SK-N-SH (cell line): ENCODE results near the gene EDARADD. TPM values are rescaled to one million over a fixed set of nuclear protein-coding genes. Genes with fewer than 3 reads are reported as not detected.

Experiments used
- CTCF ChIA-PET: fragments of 300-600, 350-600 bp; formaldehyde crosslinking; extraction: SDS; loops from one replicate; lab custom pipeline; 2021; lab: Yijun Ruan, JAX
- POLR2A ChIA-PET: fragments of 350-600 bp; sonication (Branson Sonifier 250); formaldehyde crosslinking; extraction: SDS; loops from one replicate; lab custom pipeline; 2020; ENCODE audit warnings: antibody characterized with exemption, inconsistent platforms; lab: Yijun Ruan, JAX
- DNase-seq: peaks from one replicate; pipeline ENCODE4 v3.0.0; 2012
- H2AFZ ChIP-seq: fragments of 200-600 bp; sonication (generic); 2 replicates; pipeline ENCODE4 v1.8.1; 2016; ENCODE audit warnings: antibody characterized with exemption, mild to moderate bottlenecking, low read depth
- H3F3A ChIP-seq: fragments of 200-600 bp; sonication (generic); replicated peaks from 2 replicates; pipeline ENCODE3; 2016; ENCODE audit warnings: antibody characterized with exemption, mild to moderate bottlenecking; ENCODE audit not compliant: insufficient read depth
- H3K27ac ChIP-seq, 2 experiments: fragments of 200-500 bp in 1 of 2; fragments of 200-600 bp in 1 of 2; sonication (Bioruptor generic) in 1 of 2; sonication (generic), shearing (Covaris generic) in 1 of 2; 2 replicates each; pipeline versions ENCODE4 v1.5.1 to v1.6.1; 2014 to 2016; ENCODE audit warnings: low read depth in 2 of 2, inconsistent platforms in 1 of 2, low read length in 1 of 2, mild to moderate bottlenecking in 1 of 2, mixed read lengths in 1 of 2
- H3K27me3 ChIP-seq: fragments of 200-600 bp; sonication (generic), shearing (Covaris generic); 2 replicates; pipeline ENCODE4 v1.6.1; 2016; ENCODE audit warnings: mixed run types; ENCODE audit not compliant: insufficient read depth
- H3K36me3 ChIP-seq, 2 experiments: fragments of 200-500 bp in 1 of 2; fragments of 200-600 bp in 1 of 2; sonication (Bioruptor generic) in 1 of 2; sonication (generic) in 1 of 2; replicated peaks in 1 of 2; 2 replicates each; pipeline versions ENCODE3 to v1.5.1; 2014 to 2016; ENCODE audit warnings: low read length in 1 of 2, mild to moderate bottlenecking in 1 of 2; ENCODE audit not compliant: insufficient read depth in 2 of 2, control insufficient read depth in 1 of 2
- H3K4me1 ChIP-seq, 2 experiments: fragments of 200-500 bp in 1 of 2; fragments of 200-600 bp in 1 of 2; sonication (Bioruptor generic) in 1 of 2; sonication (generic), shearing (Covaris generic) in 1 of 2; 2 replicates each; pipeline versions ENCODE4 v1.5.1 to v1.6.1; 2014 to 2016; ENCODE audit warnings: low read depth in 1 of 2, low read length in 1 of 2, mixed run types in 1 of 2; ENCODE audit not compliant: insufficient read depth in 2 of 2, control insufficient read depth in 1 of 2
- H3K4me2 ChIP-seq: fragments of 200-600 bp; sonication (generic), shearing (Covaris generic); 2 replicates; pipeline ENCODE4 v1.6.1; 2017; ENCODE audit warnings: mixed run types
- H3K4me3 ChIP-seq, 2 experiments: fragments of 200-500 bp in 1 of 2; fragments of 200-600 bp in 1 of 2; sonication (Bioruptor generic) in 1 of 2; sonication (generic), shearing (Covaris generic) in 1 of 2; 2 replicates each; pipeline versions ENCODE4 v1.5.1 to v1.8.1; 2014 to 2016; ENCODE audit warnings: low read depth in 2 of 2, inconsistent platforms in 1 of 2, low read length in 1 of 2, mild to moderate bottlenecking in 1 of 2, mixed read lengths in 1 of 2, moderate library complexity in 1 of 2
- H3K79me2 ChIP-seq: fragments of 200-600 bp; sonication (generic); 2 replicates; pipeline ENCODE4 v1.8.1; 2017; ENCODE audit warnings: mild to moderate bottlenecking; ENCODE audit not compliant: insufficient read depth
- H3K9ac ChIP-seq: fragments of 200-600 bp; sonication (generic); 2 replicates; pipeline ENCODE4 v1.6.1; 2017; ENCODE audit warnings: mixed run types
- H3K9me2 ChIP-seq: fragments of 200-600 bp; sonication (generic); 2 replicates; pipeline ENCODE4 v1.6.1; 2017; ENCODE audit warnings: mixed run types
- H3K9me3 ChIP-seq: fragments of 200-600 bp; sonication (generic); 2 replicates; pipeline ENCODE4 v1.6.1; 2017; ENCODE audit warnings: mixed run types, mild to moderate bottlenecking, moderate library complexity
- H4K20me1 ChIP-seq: fragments of 200-600 bp; sonication (generic); 2 replicates; pipeline ENCODE4 v1.6.1; 2017; ENCODE audit warnings: mild to moderate bottlenecking, mixed run types; ENCODE audit not compliant: insufficient read depth
- CTCF ChIP-seq: fragments of 200-600 bp; sonication (generic); IDR thresholded peaks from 2 replicates; pipeline ENCODE4 v1.6.1; 2017; ENCODE audit warnings: antibody characterized with exemption, mild to moderate bottlenecking, moderate library complexity
- ELF1 ChIP-seq: IDR thresholded peaks from 2 replicates; pipeline ENCODE4 v1.4.0; 2012
- EZH2phosphoT487 ChIP-seq: fragments of 200-600 bp; sonication (generic); IDR thresholded peaks from 2 replicates; pipeline ENCODE4 v1.6.1; 2017; ENCODE audit warnings: low read depth, mixed run types, mild to moderate bottlenecking, antibody characterized with exemption, moderate library complexity, borderline replicate concordance
- GABPA ChIP-seq: IDR thresholded peaks from 2 replicates; pipeline ENCODE4 v1.4.0; 2012; ENCODE audit warnings: low read depth, mild to moderate bottlenecking
- NRF1 ChIP-seq: IDR thresholded peaks from 2 replicates; pipeline ENCODE4 v1.6.1; 2012; ENCODE audit warnings: low read depth, mild to moderate bottlenecking, low read length
- RAD21 ChIP-seq: IDR thresholded peaks from 2 replicates; pipeline ENCODE4 v1.6.1; 2012; ENCODE audit warnings: mild to moderate bottlenecking, low read length
- RCOR1 ChIP-seq: fragments of 150-350 bp; IDR thresholded peaks from 2 replicates; pipeline ENCODE4 v1.6.1; 2017; ENCODE audit warnings: antibody characterized with exemption, low read length
- TAF1 ChIP-seq: IDR thresholded peaks from 2 replicates; pipeline ENCODE4 v1.6.1; 2012; ENCODE audit warnings: low read depth, mild to moderate bottlenecking, low read length, moderate library complexity, borderline replicate concordance
- USF1 ChIP-seq: IDR thresholded peaks from 2 replicates; pipeline ENCODE4 v1.4.0; 2012; ENCODE audit warnings: low read depth, borderline replicate concordance
- WGBS: methylation state at CpG from one replicate; pipeline ENCODE4 v1.1.6; 2017; ENCODE audit warnings: low lambda C conversion rate; 5-methylcytosine and 5-hydroxymethylcytosine counted together
- polyA plus RNA-seq, 3 experiments: library from polyadenylated mRNA; depleted of rRNA; stranded (reverse); fragments of >200 nt; gene quantifications; 2 replicates each; pipeline ENCODE4 v1.2.3, GENCODE V29; 2012

EDARADD gene
- polyA plus RNA-seq, 1 of the 3 experiments (the other 2 are of a cell fraction) = not detected

DNA sequence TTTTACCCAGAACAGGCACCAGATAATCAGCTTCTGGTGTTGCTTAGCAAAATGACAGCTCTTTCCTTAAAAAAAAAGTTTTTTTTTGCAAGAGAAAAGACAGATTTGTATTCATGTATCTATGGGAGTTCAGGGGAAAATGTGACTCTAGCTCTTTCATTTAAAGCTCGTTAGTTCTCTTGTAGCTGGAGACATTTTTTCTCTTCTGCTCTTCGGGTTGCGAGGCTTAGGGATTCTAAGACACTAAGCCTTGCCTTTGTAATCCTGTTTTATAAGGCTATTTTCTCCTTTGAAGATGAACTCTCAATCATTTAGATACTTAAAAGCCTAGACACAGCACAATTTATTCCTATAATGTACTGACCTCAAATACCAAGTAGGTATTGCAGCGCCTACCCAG is 40.3 kb upstream of the EDARADD start:
- DNase-seq = no peak
- TF ChIP-seq NRF1 = no peak
- Histone ChIP-seq H3F3A (no peaks in the 10 kb centered on the region), H4K20me1 (no peaks in the 10 kb centered on the region), H3K4me2 (no peak overlapping the region), H3K9me2 (no peaks in the 10 kb centered on the region), H3K4me3 (no peak overlapping the region), H3K4me1 (no peaks in the 10 kb centered on the region), H3K79me2 (no peaks in the 10 kb centered on the region), H3K36me3 (no peaks in the 10 kb centered on the region), H3K9me3 (no peaks in the 10 kb centered on the region), H3K27me3 (no peaks in the 10 kb centered on the region), H2AFZ (no peak overlapping the region), H3K9ac (no peak overlapping the region), H3K27ac (no peak overlapping the region)
- ChIA-PET POLR2A (no interaction called here), CTCF (no interaction called here)
- 57% methylated on average over 4 of the region's 4 CpGs for WGBS

DNA sequence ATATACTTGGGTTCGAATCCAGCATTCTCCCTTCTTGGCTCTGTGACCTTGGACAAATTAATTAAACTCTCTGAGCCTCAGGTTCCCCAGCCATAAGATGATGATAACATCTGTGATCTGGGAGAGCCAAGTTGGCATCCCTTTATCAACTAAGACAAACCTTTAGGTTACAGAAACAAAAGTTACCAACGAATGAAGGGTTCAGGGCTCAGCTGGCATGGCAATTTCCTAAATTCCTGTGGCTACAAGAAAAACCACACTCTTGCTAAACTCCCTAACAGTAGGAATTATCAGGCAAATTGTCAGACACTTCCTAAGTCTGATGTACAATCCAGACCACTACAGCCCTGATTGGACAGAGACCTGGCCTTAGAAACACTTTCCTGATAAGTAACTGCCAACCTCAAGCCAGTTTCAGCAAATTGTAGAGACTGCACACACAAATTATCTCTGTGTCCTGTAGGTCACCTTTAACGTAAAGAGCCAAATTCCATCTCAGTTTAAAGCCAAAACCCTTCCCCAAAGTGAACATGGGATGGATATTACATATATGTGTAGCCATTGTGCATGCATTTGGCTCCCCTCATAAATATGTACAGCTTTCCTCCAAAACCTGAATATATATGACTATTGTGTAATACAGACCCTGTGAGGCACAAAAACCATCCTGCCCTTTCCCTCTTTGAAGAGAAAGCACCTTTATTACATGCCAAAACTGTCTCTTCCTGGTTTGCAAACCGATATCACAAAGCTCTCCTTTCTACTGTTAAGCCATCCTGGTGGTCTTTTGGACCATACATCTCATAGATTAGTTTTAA is 39.5 kb upstream of the EDARADD start:
- H3K27ac ChIP-seq = no peak overlapping the region
- 8% methylated on average over 4 of the region's 4 CpGs for WGBS
- no peaks in the 10 kb centered on the region for H3K9me3 ChIP-seq
- no peaks in the 10 kb centered on the region for H3K27me3 ChIP-seq
- no peak for DNase-seq
- no peaks in the 10 kb centered on the region for H3K79me2 ChIP-seq
- H4K20me1 ChIP-seq = no peaks in the 10 kb centered on the region
- no peaks in the 10 kb centered on the region for H3F3A ChIP-seq
- H2AFZ ChIP-seq = no peak overlapping the region
- H3K36me3 ChIP-seq = no peaks in the 10 kb centered on the region
- no peaks in the 10 kb centered on the region for H3K4me1 ChIP-seq
- TF ChIP-seq GABPA (no peak), NRF1 (no peak), ELF1 (no peak), RAD21 (no peak), EZH2phosphoT487 (no peak), CTCF (no peak), RCOR1 (no peak), USF1 (no peak), TAF1 (no peak)
- H3K4me3 ChIP-seq = no peak overlapping the region
- no peaks in the 10 kb centered on the region for H3K9me2 ChIP-seq
- POLR2A ChIA-PET = no interaction called here
- no peak overlapping the region for H3K9ac ChIP-seq
- CTCF ChIA-PET = no interaction called here
- no peak overlapping the region for H3K4me2 ChIP-seq
